PC-9 (cell line): ENCODE data around the gene KCNJ3.

Experiments used
- CTCF ChIP-seq: fragments of 200-600 bp; sonication (generic); conservative IDR thresholded peaks from 2 replicates; pipeline ENCODE4 v1.6.1; 2017; ENCODE audit warnings: mixed run types, antibody characterized with exemption, mild to moderate bottlenecking, moderate library complexity
- EZH2 ChIP-seq: fragments of 200-600 bp; sonication (generic); IDR thresholded peaks from 2 replicates; pipeline ENCODE4 v1.8.0; 2017; ENCODE audit warnings: antibody characterized with exemption, low read depth

GRCh38 chr2:154693741-154694340 lies 4.7 kb upstream of the KCNJ3 start:
- TF ChIP-seq CTCF = no peak
- no peak for TF ChIP-seq EZH2
